Karpas-422 (cell line): ENCODE measurements around the gene ERICH3. TPM values are rescaled to one million over a fixed set of nuclear protein-coding genes. Genes with fewer than 3 reads are reported as not detected.

Source experiments
- DNase-seq: peaks from one replicate; pipeline ENCODE4 v3.0.0-alpha.2; 2015
- H2AFZ ChIP-seq: fragments of 200-600 bp; sonication (generic); 2 replicates; pipeline ENCODE4 v1.6.1; 2014; ENCODE audit warnings: antibody characterized with exemption, low read length, mixed read lengths
- H3K27ac ChIP-seq: fragments of 200-600 bp; sonication (generic); 2 replicates; pipeline ENCODE4 v1.5.1; 2014; ENCODE audit warnings: mild to moderate bottlenecking, low read length, moderate library complexity
- H3K27me3 ChIP-seq: fragments of 200-600 bp; sonication (generic); 2 replicates; pipeline ENCODE4 v1.6.1; 2014; ENCODE audit warnings: low read length, mixed read lengths
- H3K36me3 ChIP-seq: fragments of 200-600 bp; sonication (generic); 2 replicates; pipeline ENCODE4 v1.6.1; 2014; ENCODE audit warnings: low read length, mixed read lengths; ENCODE audit not compliant: insufficient read depth
- H3K4me1 ChIP-seq: fragments of 200-600 bp; sonication (generic); 2 replicates; pipeline ENCODE4 v1.6.1; 2014; ENCODE audit warnings: mild to moderate bottlenecking, low read length, mixed read lengths
- H3K4me2 ChIP-seq: fragments of 200-600 bp; sonication (generic); 2 replicates; pipeline ENCODE4 v1.6.1; 2014; ENCODE audit warnings: low read length, low read depth, mild to moderate bottlenecking; ENCODE audit not compliant: poor library complexity, severe bottlenecking
- H3K4me3 ChIP-seq: fragments of 200-600 bp; sonication (generic); 2 replicates; pipeline ENCODE4 v1.5.1; 2014; ENCODE audit warnings: mild to moderate bottlenecking, antibody characterized with exemption, low read length, mixed read lengths
- H3K79me2 ChIP-seq: fragments of 200-600 bp; sonication (generic); 2 replicates; pipeline ENCODE4 v1.6.1; 2014; ENCODE audit warnings: mild to moderate bottlenecking, low read length, mixed read lengths
- H3K9ac ChIP-seq: fragments of 200-600 bp; sonication (generic); 2 replicates; pipeline ENCODE4 v1.6.0; 2014; ENCODE audit warnings: low read length
- H3K9me2 ChIP-seq: fragments of 200-600 bp; sonication (generic), shearing (Covaris generic); replicated peaks from 2 replicates; pipeline ENCODE4 v1.6.0; 2014; ENCODE audit warnings: mild to moderate bottlenecking, low read length, moderate library complexity; ENCODE audit not compliant: insufficient read depth
- H3K9me3 ChIP-seq: fragments of 300-700, 200-600 bp; sonication (generic); 2 replicates; pipeline ENCODE4 v1.6.1; 2014; ENCODE audit warnings: low read length, mixed read lengths
- H4K20me1 ChIP-seq: fragments of 200-600 bp; sonication (generic); 2 replicates; pipeline ENCODE4 v1.6.1; 2014; ENCODE audit warnings: mild to moderate bottlenecking, antibody characterized with exemption, low read length, low read depth; ENCODE audit not compliant: insufficient read depth
- total RNA-seq: library from RNA; depleted of rRNA; stranded (reverse); fragments of >200 nt; shearing (Covaris generic); gene quantifications from 2 replicates; pipeline ENCODE4 v1.2.3, GENCODE V29; 2014; ENCODE audit warnings: low replicate concordance

Gene ERICH3
- total RNA-seq, 1 experiment from 2014 or later, result not detected

DNA sequence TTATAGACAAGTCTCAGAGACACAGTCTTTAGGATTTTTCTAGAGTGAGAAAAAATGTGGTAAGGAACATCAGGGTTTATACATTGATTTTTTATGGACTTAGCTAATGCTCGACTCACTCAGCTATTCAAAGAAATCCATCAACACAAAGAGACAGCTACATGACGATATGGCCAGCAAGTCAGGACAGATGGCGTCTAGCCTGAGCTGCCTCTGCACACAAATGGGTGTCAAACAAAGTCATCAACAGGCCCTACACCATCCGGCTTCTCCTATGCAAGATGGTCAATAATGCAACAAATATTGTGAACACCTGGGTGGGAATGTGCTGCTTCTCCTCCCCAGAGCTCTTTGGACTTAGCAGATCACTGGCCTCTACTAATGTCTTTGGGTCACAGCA is 13.3 kb upstream of the ERICH3 start:
- H4K20me1 ChIP-seq, result no peaks in the 10 kb centered on the region
- no peaks in the 10 kb centered on the region for H3K79me2 ChIP-seq
- no peak overlapping the region for H3K27ac ChIP-seq
- H3K4me1 ChIP-seq, result peaks cover under 1% of the 10 kb centered on the region
- no peak overlapping the region for H2AFZ ChIP-seq
- no peak overlapping the region for H3K9ac ChIP-seq
- no peak for DNase-seq
- H3K4me3 ChIP-seq, result no peak overlapping the region
- no peaks in the 10 kb centered on the region for H3K9me3 ChIP-seq
- no peak overlapping the region for H3K4me2 ChIP-seq
- H3K27me3 ChIP-seq, result no peaks in the 10 kb centered on the region
- no peaks in the 10 kb centered on the region for H3K36me3 ChIP-seq
- H3K9me2 ChIP-seq, result no peaks in the 10 kb centered on the region

DNA sequence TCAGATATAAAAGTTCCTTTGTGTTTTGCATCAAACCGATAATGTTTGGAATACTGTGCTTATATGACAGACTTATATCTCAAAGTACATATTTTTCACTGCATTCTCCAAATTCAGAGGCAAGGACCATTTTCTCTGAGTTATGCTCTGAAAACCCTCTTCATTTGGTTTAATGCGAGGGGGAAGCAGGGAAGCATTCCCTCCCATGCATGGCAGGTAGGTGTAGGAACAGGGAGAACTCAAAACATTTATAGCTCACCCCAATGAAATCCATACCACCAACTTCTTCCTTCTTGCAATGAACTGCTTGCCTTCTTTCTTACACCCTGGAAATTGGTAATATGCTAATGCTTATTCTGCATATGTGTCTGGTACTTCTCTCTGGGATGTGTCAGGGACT is 10.7 kb upstream of the ERICH3 start:
- Histone ChIP-seq H3K9me2 (no peaks in the 10 kb centered on the region), H3K4me3 (no peak overlapping the region), H3K36me3 (no peaks in the 10 kb centered on the region), H3K9me3 (no peaks in the 10 kb centered on the region), H3K79me2 (no peaks in the 10 kb centered on the region), H3K4me2 (no peak overlapping the region), H3K4me1 (peaks cover 22% of the 10 kb centered on the region), H2AFZ (no peak overlapping the region), H4K20me1 (no peaks in the 10 kb centered on the region), H3K27ac (no peak overlapping the region), H3K27me3 (no peaks in the 10 kb centered on the region), H3K9ac (no peak overlapping the region)
- DNase-seq, result no peak

DNA sequence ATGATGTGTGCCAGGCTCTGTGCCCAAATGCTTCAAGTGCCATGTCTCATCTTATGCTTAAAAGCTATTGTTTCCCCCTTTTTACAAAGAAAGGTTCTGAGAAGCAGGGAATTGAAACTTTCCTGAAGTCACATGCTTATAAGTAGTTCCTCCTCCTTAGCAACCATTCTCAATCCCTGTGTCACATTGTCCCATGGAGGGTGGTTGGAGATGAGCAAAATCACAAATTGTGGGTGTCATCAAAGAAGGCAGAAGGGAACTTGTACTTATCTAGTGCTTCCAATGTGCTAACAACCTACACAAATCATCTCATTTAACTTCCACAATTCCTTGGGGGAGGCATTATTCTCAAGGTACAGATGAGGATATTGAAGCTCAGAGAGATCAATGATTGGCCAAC is 10.1 kb upstream of the ERICH3 start:
- Histone ChIP-seq H3K9ac (no peak overlapping the region), H3K9me3 (no peaks in the 10 kb centered on the region), H3K9me2 (no peaks in the 10 kb centered on the region), H4K20me1 (no peaks in the 10 kb centered on the region), H3K4me3 (no peak overlapping the region), H3K79me2 (no peaks in the 10 kb centered on the region), H3K4me2 (no peak overlapping the region), H3K27me3 (no peaks in the 10 kb centered on the region), H3K4me1 (peaks cover 22% of the 10 kb centered on the region), H3K36me3 (no peaks in the 10 kb centered on the region), H2AFZ (no peak overlapping the region), H3K27ac (no peak overlapping the region)
- no peak for DNase-seq

DNA sequence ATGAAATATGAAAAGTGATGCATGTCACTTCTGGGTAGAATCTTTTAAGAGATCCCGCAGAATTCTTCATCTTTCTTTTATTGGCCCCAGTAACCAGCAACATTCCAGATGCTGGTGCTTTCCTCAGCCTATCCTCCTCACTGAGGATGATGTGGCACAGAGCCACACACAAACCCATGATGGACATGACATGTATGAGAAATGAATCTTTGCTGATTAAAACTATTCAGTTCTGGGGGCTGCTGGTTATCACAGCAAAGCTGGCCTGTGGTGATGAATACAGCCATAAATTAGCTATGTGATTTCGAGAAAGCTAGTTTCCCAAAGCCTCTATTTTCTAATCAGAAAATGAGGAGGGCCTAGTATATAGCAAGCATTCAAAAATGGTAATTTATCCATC is 8.3 kb upstream of the ERICH3 start:
- Histone ChIP-seq H3K27me3 (no peaks in the 10 kb centered on the region), H3K27ac (no peak overlapping the region), H3K9ac (no peak overlapping the region), H2AFZ (no peak overlapping the region), H3K79me2 (no peaks in the 10 kb centered on the region), H3K9me3 (no peaks in the 10 kb centered on the region), H3K4me3 (no peak overlapping the region), H3K4me1 (peaks cover 22% of the 10 kb centered on the region), H3K4me2 (no peak overlapping the region), H4K20me1 (no peaks in the 10 kb centered on the region), H3K36me3 (no peaks in the 10 kb centered on the region), H3K9me2 (no peaks in the 10 kb centered on the region)
- DNase-seq, result no peak

DNA sequence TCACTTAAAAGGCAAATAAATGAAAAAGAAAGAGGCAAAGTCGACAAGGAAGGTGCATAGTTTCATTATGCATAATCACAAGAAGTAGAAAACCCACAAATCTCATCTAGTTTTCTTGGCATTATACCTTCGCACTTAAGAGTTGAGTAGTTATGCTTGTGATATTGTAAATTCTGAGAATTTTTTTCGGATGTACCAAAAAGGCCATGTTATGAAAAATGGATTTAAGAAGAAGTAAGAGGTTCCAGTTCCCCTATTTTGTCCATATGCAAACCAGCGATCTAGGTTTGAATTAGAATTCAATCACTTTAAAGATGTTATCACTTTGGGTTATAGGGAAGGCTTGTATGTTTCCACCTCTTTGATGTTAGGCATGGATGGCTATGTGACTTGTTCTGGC is 7.9 kb upstream of the ERICH3 start:
- H3K9me2 ChIP-seq, result no peaks in the 10 kb centered on the region
- peak overlapping the region; percentile 34 for H3K4me2 ChIP-seq
- H3K36me3 ChIP-seq, result no peaks in the 10 kb centered on the region

DNA sequence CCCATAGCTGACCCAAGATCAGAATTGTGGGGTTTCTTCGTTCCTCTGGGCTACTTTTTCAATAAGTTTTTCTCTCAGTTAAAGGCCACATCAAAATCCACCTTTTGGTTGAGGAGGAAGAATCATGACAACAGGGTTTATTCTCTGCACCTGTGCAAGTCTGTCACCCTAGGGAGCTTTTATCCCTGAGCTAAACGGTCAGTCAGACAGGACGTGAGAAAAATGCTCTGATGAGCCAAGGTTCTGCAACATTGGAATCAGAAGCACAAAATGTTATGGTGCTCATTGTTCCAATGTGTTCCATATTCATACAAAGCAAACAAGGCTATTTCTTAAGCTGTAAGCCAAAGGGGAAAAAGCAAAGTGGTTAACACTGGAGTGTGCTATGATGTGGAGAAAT is 7.4 kb upstream of the ERICH3 start:
- Histone ChIP-seq H3K79me2 (no peaks in the 10 kb centered on the region), H4K20me1 (no peaks in the 10 kb centered on the region), H3K9me2 (no peaks in the 10 kb centered on the region), H3K4me2 (peak overlapping the region; percentile 34), H3K27ac (no peak overlapping the region), H3K4me3 (no peak overlapping the region), H3K9me3 (no peaks in the 10 kb centered on the region), H3K4me1 (peaks cover 22% of the 10 kb centered on the region), H3K36me3 (no peaks in the 10 kb centered on the region), H3K9ac (no peak overlapping the region), H2AFZ (0 out of 2 replicates have a peak overlapping the region, but pooled peaks have one; percentile 0), H3K27me3 (no peaks in the 10 kb centered on the region)
- no peak for DNase-seq

More for the DNA sequence above, 7.9 kb upstream of the ERICH3 start:
- H3K27ac ChIP-seq, result no peak overlapping the region
- peaks cover 22% of the 10 kb centered on the region for H3K4me1 ChIP-seq
- H3K9ac ChIP-seq, result no peak overlapping the region
- no peaks in the 10 kb centered on the region for H4K20me1 ChIP-seq
- H3K27me3 ChIP-seq, result no peaks in the 10 kb centered on the region
- H2AFZ ChIP-seq, result 0 out of 2 replicates have a peak overlapping the region, but pooled peaks have one; percentile 0
- no peak for DNase-seq
- H3K4me3 ChIP-seq, result no peak overlapping the region
- no peaks in the 10 kb centered on the region for H3K79me2 ChIP-seq
- no peaks in the 10 kb centered on the region for H3K9me3 ChIP-seq

DNA sequence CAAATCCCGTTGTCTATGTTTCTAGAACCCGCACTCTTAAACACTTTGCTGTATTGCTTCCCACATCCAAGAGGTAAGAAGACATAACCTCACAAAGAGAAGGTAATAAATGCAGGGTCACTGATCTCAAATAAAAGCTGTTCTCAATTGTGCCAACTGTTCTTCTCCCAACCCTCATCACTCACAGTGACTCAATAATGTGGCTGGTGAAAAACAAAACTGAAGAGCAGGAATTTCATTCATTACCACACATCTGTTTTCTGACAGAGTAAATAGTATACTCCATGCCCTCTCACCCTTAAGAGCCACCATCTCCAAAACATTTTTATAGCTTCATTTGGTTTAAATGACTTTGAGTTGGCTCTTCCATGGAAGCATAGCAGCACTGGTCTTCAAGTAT is 6.2 kb upstream of the ERICH3 start:
- no peak overlapping the region for H3K9ac ChIP-seq
- H3K9me2 ChIP-seq, result no peaks in the 10 kb centered on the region
- H3K9me3 ChIP-seq, result no peaks in the 10 kb centered on the region

DNA sequence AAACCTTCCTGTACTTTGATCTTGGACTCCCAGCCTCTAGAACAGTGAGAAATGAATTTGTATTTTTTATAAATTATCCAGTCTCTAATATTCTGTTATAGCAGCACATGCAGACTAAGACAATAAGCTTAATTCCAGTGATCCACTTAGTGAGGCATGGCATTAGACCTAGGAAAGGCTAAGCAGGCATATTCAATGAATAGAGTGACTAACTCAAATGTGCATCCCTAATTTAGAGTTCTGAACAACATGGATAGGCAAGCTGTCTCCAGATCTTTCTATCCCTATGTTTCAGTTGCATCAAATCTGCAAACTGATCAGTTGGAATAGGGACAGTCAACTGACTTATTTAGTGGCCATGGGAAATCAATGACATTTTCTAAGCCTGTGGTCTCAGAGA is 4.3 kb upstream of the ERICH3 start:
- H3K36me3 ChIP-seq, result no peaks in the 10 kb centered on the region
- H3K4me2 ChIP-seq, result no peak overlapping the region
- H3K79me2 ChIP-seq, result no peaks in the 10 kb centered on the region
- no peak overlapping the region for H3K27ac ChIP-seq
- no peak overlapping the region for H3K4me3 ChIP-seq
- DNase-seq, result no peak
- H2AFZ ChIP-seq, result no peak overlapping the region
- no peaks in the 10 kb centered on the region for H4K20me1 ChIP-seq
- peaks cover 22% of the 10 kb centered on the region for H3K4me1 ChIP-seq
- H3K27me3 ChIP-seq, result no peaks in the 10 kb centered on the region
- H3K9me3 ChIP-seq, result no peaks in the 10 kb centered on the region
- no peaks in the 10 kb centered on the region for H3K9me2 ChIP-seq
- no peak overlapping the region for H3K9ac ChIP-seq

More for the DNA sequence above, 6.2 kb upstream of the ERICH3 start:
- Histone ChIP-seq H3K4me1 (peaks cover 22% of the 10 kb centered on the region), H3K27me3 (no peaks in the 10 kb centered on the region), H4K20me1 (no peaks in the 10 kb centered on the region), H3K27ac (no peak overlapping the region), H3K36me3 (no peaks in the 10 kb centered on the region), H3K79me2 (no peaks in the 10 kb centered on the region), H2AFZ (no peak overlapping the region), H3K4me2 (no peak overlapping the region), H3K4me3 (no peak overlapping the region)
- DNase-seq, result no peak
